PFSK-1 (cell line): ENCODE results near the gene MTERF2.

Experiments
- FOXP2 ChIP-seq: optimal IDR thresholded peaks from 2 replicates; pipeline ENCODE3; 2011; ENCODE audit warnings: borderline replicate concordance, control low read depth, inconsistent platforms; ENCODE audit not compliant: insufficient read depth; ENCODE audit errors: extremely low read length, extremely low read depth
- POLR2AphosphoS5 ChIP-seq: IDR thresholded peaks from 2 replicates; pipeline ENCODE4 v1.6.1; 2012; ENCODE audit warnings: low read depth, mild to moderate bottlenecking, control low read depth, low read length, moderate library complexity

GRCh38 chr12:106984588-106985137, 2.3 kb downstream of the MTERF2 start:
- no peak for TF ChIP-seq POLR2AphosphoS5
- no peak for TF ChIP-seq FOXP2
